H9 (cell line): Measurements from ENCODE around the gene SPINK7. TPM values are rescaled to one million over a fixed set of nuclear protein-coding genes. Genes with fewer than 3 reads are reported as not detected.

ENCODE experiments used
- DNase-seq: peaks from one replicate; pipeline ENCODE4 v3.0.0-alpha.2; 2017
- H2AFZ ChIP-seq: one replicate; pipeline ENCODE4 v1.6.1; 2013; ENCODE audit warnings: mild to moderate bottlenecking, low read length, control low read depth, moderate library complexity
- H2AK5ac ChIP-seq: 2 replicates; pipeline ENCODE4 v1.6.1; 2013; ENCODE audit warnings: low read length, control low read depth, mixed read lengths; ENCODE audit not compliant: insufficient read length
- H2BK120ac ChIP-seq: one replicate; pipeline ENCODE4 v1.6.1; 2013; ENCODE audit warnings: low read depth, mild to moderate bottlenecking, low read length, control low read depth, inconsistent platforms; ENCODE audit not compliant: poor library complexity, severe bottlenecking
- H2BK12ac ChIP-seq: 2 replicates; pipeline ENCODE4 v1.6.1; 2013; ENCODE audit warnings: low read length, control low read depth, mixed read lengths, low read depth; ENCODE audit not compliant: insufficient read length
- H2BK15ac ChIP-seq: 2 replicates; pipeline ENCODE4 v1.6.1; 2013; ENCODE audit warnings: low read depth, low read length, control low read depth
- H2BK20ac ChIP-seq: one replicate; pipeline ENCODE4 v1.6.1; 2013; ENCODE audit warnings: low read depth, mild to moderate bottlenecking, low read length, control low read depth, inconsistent platforms; ENCODE audit not compliant: poor library complexity, severe bottlenecking
- H2BK5ac ChIP-seq: 2 replicates; pipeline ENCODE4 v1.6.1; 2013; ENCODE audit warnings: low read length, control low read depth, mixed read lengths; ENCODE audit not compliant: insufficient read length
- H3K14ac ChIP-seq: 2 replicates; pipeline ENCODE4 v1.6.1; 2013; ENCODE audit warnings: low read length, control low read depth; ENCODE audit not compliant: insufficient read depth
- H3K18ac ChIP-seq: 2 replicates; pipeline ENCODE4 v1.6.1; 2013; ENCODE audit warnings: low read depth, mild to moderate bottlenecking, mixed read lengths, low read length, control low read depth; ENCODE audit not compliant: insufficient read length
- H3K23ac ChIP-seq: 2 replicates; pipeline ENCODE4 v1.6.1; 2013; ENCODE audit warnings: low read length, control low read depth, mixed read lengths, low read depth; ENCODE audit not compliant: insufficient read length
- H3K23me2 ChIP-seq: 2 replicates; pipeline ENCODE4 v1.6.1; 2013; ENCODE audit warnings: low read depth, mild to moderate bottlenecking, mixed read lengths, low read length, control low read depth; ENCODE audit not compliant: insufficient read length, poor library complexity, severe bottlenecking
- H3K27ac ChIP-seq: 2 replicates; pipeline ENCODE4 v1.5.1; 2013; ENCODE audit warnings: low read length, control low read depth, mixed read lengths, low read depth; ENCODE audit not compliant: insufficient read length
- H3K27me3 ChIP-seq: 2 replicates; pipeline ENCODE4 v1.6.1; 2013; ENCODE audit warnings: low read length, control low read depth, inconsistent platforms; ENCODE audit not compliant: insufficient read depth
- H3K4ac ChIP-seq: 2 replicates; pipeline ENCODE4 v1.6.1; 2013; ENCODE audit warnings: low read depth, mild to moderate bottlenecking, control low read depth, inconsistent platforms, low read length, moderate library complexity
- H3K4me1 ChIP-seq: 2 replicates; pipeline ENCODE4 v1.6.1; 2013; ENCODE audit warnings: low read length, control low read depth, inconsistent platforms; ENCODE audit not compliant: insufficient read depth
- H3K4me2 ChIP-seq: 2 replicates; pipeline ENCODE4 v1.6.1; 2013; ENCODE audit warnings: low read length, control low read depth, mixed read lengths; ENCODE audit not compliant: insufficient read length, insufficient read depth
- H3K56ac ChIP-seq: 2 replicates; pipeline ENCODE4 v1.6.1; 2013; ENCODE audit warnings: low read depth, mild to moderate bottlenecking, mixed read lengths, low read length, control low read depth; ENCODE audit not compliant: insufficient read length
- H3K79me1 ChIP-seq: 2 replicates; pipeline ENCODE4 v1.6.1; 2013; ENCODE audit warnings: low read depth, mild to moderate bottlenecking, moderate library complexity, low read length, control low read depth, inconsistent platforms; ENCODE audit not compliant: insufficient read depth, poor library complexity, severe bottlenecking
- H3K79me2 ChIP-seq: 2 replicates; pipeline ENCODE4 v1.6.1; 2013; ENCODE audit warnings: low read length, control low read depth, inconsistent platforms; ENCODE audit not compliant: insufficient read depth
- H3K9ac ChIP-seq: 2 replicates; pipeline ENCODE4 v1.6.1; 2013; ENCODE audit warnings: low read length, control low read depth, mixed read lengths; ENCODE audit not compliant: insufficient read length; ENCODE audit errors: extremely low read depth
- H3K9me3 ChIP-seq: one replicate; pipeline ENCODE4 v1.6.1; 2013; ENCODE audit warnings: low read depth, low read length, inconsistent platforms; ENCODE audit not compliant: control insufficient read depth
- H3T11ph ChIP-seq: one replicate; pipeline ENCODE4 v1.6.1; 2013; ENCODE audit warnings: mild to moderate bottlenecking, low read length, control low read depth, inconsistent platforms
- H4K20me1 ChIP-seq: one replicate; pipeline ENCODE4 v1.6.1; 2013; ENCODE audit not compliant: control insufficient read depth, insufficient read length, insufficient read depth
- H4K5ac ChIP-seq: 2 replicates; pipeline ENCODE4 v1.6.1; 2013; ENCODE audit warnings: low read depth, mild to moderate bottlenecking, mixed read lengths, low read length, control low read depth; ENCODE audit not compliant: insufficient read length
- H4K8ac ChIP-seq: replicated peaks from 2 replicates; pipeline ENCODE4 v1.6.1; 2013; ENCODE audit warnings: low read length, control low read depth, mixed read lengths, low read depth; ENCODE audit not compliant: insufficient read length
- H4K91ac ChIP-seq: 2 replicates; pipeline ENCODE4 v1.6.1; 2013; ENCODE audit warnings: low read depth, mild to moderate bottlenecking, moderate library complexity, mixed read lengths, low read length, control low read depth; ENCODE audit not compliant: insufficient read length
- H3K27ac Mint-ChIP-seq, 3 experiments: 2 replicates in 2 of 3; 3 replicates in 1 of 3; pipeline ENCODE4 v1.8.0; 2020 to 2021; ENCODE audit warnings: mixed read lengths in 3 of 3, mild to moderate bottlenecking in 1 of 3, moderate library complexity in 1 of 3
- H3K27me3 Mint-ChIP-seq: 2 replicates; pipeline ENCODE4 v1.8.0; 2021; ENCODE audit warnings: low read depth, mild to moderate bottlenecking, moderate library complexity, mixed read lengths
- H3K36me3 Mint-ChIP-seq, 3 experiments: 2 replicates in 2 of 3; 3 replicates in 1 of 3; pipeline ENCODE4 v1.8.0; 2020 to 2021; ENCODE audit warnings: low read depth in 3 of 3, mixed read lengths in 3 of 3; ENCODE audit not compliant: insufficient read depth in 1 of 3
- H3K4me1 Mint-ChIP-seq, 2 experiments: 2 replicates each; pipeline ENCODE4 v1.8.0; 2020; ENCODE audit warnings: mixed read lengths in 2 of 2
- H3K4me3 Mint-ChIP-seq, 2 experiments: 2 replicates in 1 of 2; 3 replicates in 1 of 2; pipeline ENCODE4 v1.8.0; 2020 to 2021; ENCODE audit warnings: mild to moderate bottlenecking in 2 of 2, mixed read lengths in 2 of 2, moderate library complexity in 1 of 2
- H3K9me3 Mint-ChIP-seq, 2 experiments: 2 replicates in 1 of 2; 3 replicates in 1 of 2; pipeline ENCODE4 v1.8.0; 2020; ENCODE audit warnings: mild to moderate bottlenecking in 2 of 2, mixed read lengths in 2 of 2, moderate library complexity in 1 of 2
- WGBS: extraction: QIAGEN DNeasy Blood & Tissue Kit; methylation state at CpG from one replicate; pipeline ENCODE4 v1.1.7; 2013; ENCODE audit warnings: missing lambda C conversion rate, low lambda C conversion rate, mixed read lengths; ENCODE audit not compliant: insufficient read length; ENCODE audit errors: extremely low coverage; 5-methylcytosine and 5-hydroxymethylcytosine counted together
- total RNA-seq: library from RNA; stranded (reverse); gene quantifications from 2 replicates; pipeline ENCODE4 v1.2.1, GENCODE V29; 2021
- TF ChIP-seq, protein P1 (sequence below): fragments of 200-600 bp; sonication (generic); conservative IDR thresholded peaks from 3 replicates; pipeline ENCODE4 v1.8.0; 2021; ENCODE audit warnings: antibody characterized with exemption, mild to moderate bottlenecking

Gene SPINK7
- total RNA-seq, 1 experiment from 2014 or later: not detected

DNA sequence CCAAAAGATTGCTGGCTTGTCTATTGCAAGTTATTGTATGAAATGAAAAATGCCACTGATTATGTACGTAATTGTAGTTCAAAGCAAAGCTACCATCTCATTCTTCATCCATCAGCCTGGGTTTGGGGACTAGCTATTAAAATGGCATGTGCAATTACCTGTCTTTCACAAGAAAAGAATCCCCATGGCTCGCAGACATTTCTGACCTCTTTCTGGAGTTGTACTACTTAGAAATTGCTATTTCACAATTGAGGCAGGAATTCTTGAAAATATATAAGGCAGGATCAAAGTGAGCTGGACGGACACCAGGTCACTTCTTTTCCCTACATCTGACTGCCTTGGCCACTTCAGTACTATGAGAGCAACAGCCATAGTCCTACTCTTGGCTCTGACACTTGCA lies 23.0 kb downstream of the SPINK7 start, which contains the start of gene SPINK9:
Gene SPINK9 (plus strand): TSS at position 301 of the 400 bp plus-strand sequence. CDS start 55 bp downstream, at position 356.
- Histone ChIP-seq H3K9ac (no peak within 1 kb of the TSS), H3K27ac (no peak within 1 kb of the TSS), H3K56ac (no peak within 1 kb of the TSS), H3K18ac (no peak within 1 kb of the TSS), H3K4me2 (no peak within 1 kb of the TSS), H2AK5ac (no peak within 1 kb of the TSS), H2AFZ (no peak within 1 kb of the TSS), H3K14ac (no peak within 1 kb of the TSS), H4K20me1 (no peaks in the 10 kb centered on the region), H3K4ac (no peak within 1 kb of the TSS), H2BK20ac (no peak within 1 kb of the TSS), H3K9me3 (no peaks in the 10 kb centered on the region), H3K4me1 (no peaks in the 10 kb centered on the region), H3K23ac (no peak within 1 kb of the TSS), H3K79me1 (no peaks in the 10 kb centered on the region), H2BK15ac (no peak within 1 kb of the TSS), H3T11ph (no peak within 1 kb of the TSS), H3K79me2 (no peaks in the 10 kb centered on the region), H2BK12ac (no peak within 1 kb of the TSS), H2BK120ac (no peak within 1 kb of the TSS), H3K27me3 (no peaks in the 10 kb centered on the region), H4K8ac (no peak within 1 kb of the TSS), H2BK5ac (no peak within 1 kb of the TSS), H4K91ac (no peak within 1 kb of the TSS), H3K23me2 (no peaks in the 10 kb centered on the region), H4K5ac (no peak within 1 kb of the TSS)
- no peak within 1 kb of the TSS for H3K4me3 Mint-ChIP-seq
- H3K27ac Mint-ChIP-seq: no peak within 1 kb of the TSS
- H3K36me3 Mint-ChIP-seq: peaks cover 0 to 8% (median 0%) of the 10 kb centered on the region in 3 experiments; a peak in 3 of 7 replicates
- no peak for DNase-seq
- H3K9me3 Mint-ChIP-seq: peaks cover 6 to 8% of the 10 kb centered on the region in 2 experiments
- peaks cover 5% of the 10 kb centered on the region for H3K27me3 Mint-ChIP-seq
- no CpG with 5 or more reads among the region's 3 CpGs for WGBS
- no peaks in the 10 kb centered on the region for H3K4me1 Mint-ChIP-seq
- TF ChIP-seq, protein P1, sequence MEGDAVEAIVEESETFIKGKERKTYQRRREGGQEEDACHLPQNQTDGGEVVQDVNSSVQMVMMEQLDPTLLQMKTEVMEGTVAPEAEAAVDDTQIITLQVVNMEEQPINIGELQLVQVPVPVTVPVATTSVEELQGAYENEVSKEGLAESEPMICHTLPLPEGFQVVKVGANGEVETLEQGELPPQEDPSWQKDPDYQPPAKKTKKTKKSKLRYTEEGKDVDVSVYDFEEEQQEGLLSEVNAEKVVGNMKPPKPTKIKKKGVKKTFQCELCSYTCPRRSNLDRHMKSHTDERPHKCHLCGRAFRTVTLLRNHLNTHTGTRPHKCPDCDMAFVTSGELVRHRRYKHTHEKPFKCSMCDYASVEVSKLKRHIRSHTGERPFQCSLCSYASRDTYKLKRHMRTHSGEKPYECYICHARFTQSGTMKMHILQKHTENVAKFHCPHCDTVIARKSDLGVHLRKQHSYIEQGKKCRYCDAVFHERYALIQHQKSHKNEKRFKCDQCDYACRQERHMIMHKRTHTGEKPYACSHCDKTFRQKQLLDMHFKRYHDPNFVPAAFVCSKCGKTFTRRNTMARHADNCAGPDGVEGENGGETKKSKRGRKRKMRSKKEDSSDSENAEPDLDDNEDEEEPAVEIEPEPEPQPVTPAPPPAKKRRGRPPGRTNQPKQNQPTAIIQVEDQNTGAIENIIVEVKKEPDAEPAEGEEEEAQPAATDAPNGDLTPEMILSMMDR: no peak
